Liver (tissue), 3 donors: ENCODE measurements around the gene APLN.

Source experiments
- CTCF ChIP-seq: fragments of 150-350 bp; IDR thresholded peaks from 2 replicates; pipeline ENCODE4 v1.5.1; 2017; ENCODE audit warnings: improper control_type of control experiment, low read depth, low read length; ENCODE audit not compliant: missing input control
- GABPA ChIP-seq, 2 donors: IDR thresholded peaks in 1 of 2; conservative IDR thresholded peaks in 1 of 2; 2 replicates each; pipeline ENCODE4 v1.6.1; 2016; ENCODE audit warnings: antibody characterized with exemption in 2 of 2, mild to moderate bottlenecking in 1 of 2, moderate library complexity in 1 of 2
- JUND ChIP-seq, 2 donors: IDR thresholded peaks; 2 replicates each; pipeline ENCODE4 v1.6.1; 2016; ENCODE audit warnings: antibody characterized with exemption in 2 of 2
- REST ChIP-seq: IDR thresholded peaks from 2 replicates; pipeline ENCODE4 v1.6.1; 2016; ENCODE audit warnings: antibody characterized with exemption, mild to moderate bottlenecking
- SP1 ChIP-seq: IDR thresholded peaks from 2 replicates; pipeline ENCODE4 v1.6.1; 2018; ENCODE audit warnings: antibody characterized with exemption, mild to moderate bottlenecking
- TAF1 ChIP-seq: conservative IDR thresholded peaks from 2 replicates; pipeline ENCODE4 v1.6.1; 2016; ENCODE audit warnings: antibody characterized with exemption, mild to moderate bottlenecking
- YY1 ChIP-seq: IDR thresholded peaks from 2 replicates; pipeline ENCODE4 v1.6.1; 2016; ENCODE audit warnings: antibody characterized with exemption, mild to moderate bottlenecking
- TF ChIP-seq, protein P1 (sequence below): IDR thresholded peaks from 2 replicates; pipeline ENCODE4 v1.6.1; 2016; ENCODE audit warnings: antibody characterized with exemption
- TF ChIP-seq, protein P2 (sequence below): IDR thresholded peaks from 2 replicates; pipeline ENCODE4 v1.6.1; 2016; ENCODE audit warnings: antibody characterized with exemption
- donor health status: healthy.
- donor health status: healthy.

DNA sequence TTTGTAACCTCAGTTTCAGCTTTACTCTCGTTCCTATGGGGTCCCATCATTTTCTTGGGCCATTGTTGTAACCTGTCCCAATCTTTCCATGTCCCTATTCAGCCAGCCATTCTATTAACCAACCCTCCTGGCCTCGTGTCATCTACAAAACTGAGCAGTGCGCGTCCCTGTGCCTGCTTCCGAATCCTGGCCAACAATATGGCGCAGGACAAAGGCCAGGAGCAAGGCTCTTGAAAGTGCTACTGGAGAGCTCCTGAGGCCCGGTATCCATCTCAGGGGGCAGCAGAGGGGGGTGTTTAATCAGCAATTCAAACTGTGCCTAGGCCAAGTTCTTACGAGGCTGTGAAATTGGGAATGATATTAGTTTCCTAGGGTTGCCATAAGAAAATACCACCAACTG lies 41.2 kb upstream of the APLN start:
- no peak for TF ChIP-seq CTCF
- TF ChIP-seq, protein P1, sequence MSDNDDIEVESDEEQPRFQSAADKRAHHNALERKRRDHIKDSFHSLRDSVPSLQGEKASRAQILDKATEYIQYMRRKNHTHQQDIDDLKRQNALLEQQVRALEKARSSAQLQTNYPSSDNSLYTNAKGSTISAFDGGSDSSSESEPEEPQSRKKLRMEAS = no peak
- TF ChIP-seq TAF1 = no peak
- TF ChIP-seq JUND (IDR thresholded peaks at IDR 0.05) = no peak
- TF ChIP-seq YY1 = no peak
- no peak for TF ChIP-seq SP1
- no peak for TF ChIP-seq REST
- TF ChIP-seq, protein P2, sequence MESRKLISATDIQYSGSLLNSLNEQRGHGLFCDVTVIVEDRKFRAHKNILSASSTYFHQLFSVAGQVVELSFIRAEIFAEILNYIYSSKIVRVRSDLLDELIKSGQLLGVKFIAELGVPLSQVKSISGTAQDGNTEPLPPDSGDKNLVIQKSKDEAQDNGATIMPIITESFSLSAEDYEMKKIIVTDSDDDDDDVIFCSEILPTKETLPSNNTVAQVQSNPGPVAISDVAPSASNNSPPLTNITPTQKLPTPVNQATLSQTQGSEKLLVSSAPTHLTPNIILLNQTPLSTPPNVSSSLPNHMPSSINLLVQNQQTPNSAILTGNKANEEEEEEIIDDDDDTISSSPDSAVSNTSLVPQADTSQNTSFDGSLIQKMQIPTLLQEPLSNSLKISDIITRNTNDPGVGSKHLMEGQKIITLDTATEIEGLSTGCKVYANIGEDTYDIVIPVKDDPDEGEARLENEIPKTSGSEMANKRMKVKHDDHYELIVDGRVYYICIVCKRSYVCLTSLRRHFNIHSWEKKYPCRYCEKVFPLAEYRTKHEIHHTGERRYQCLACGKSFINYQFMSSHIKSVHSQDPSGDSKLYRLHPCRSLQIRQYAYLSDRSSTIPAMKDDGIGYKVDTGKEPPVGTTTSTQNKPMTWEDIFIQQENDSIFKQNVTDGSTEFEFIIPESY = no peak
- no peak for TF ChIP-seq GABPA (IDR thresholded peaks at IDR 0.05 in 1 of 2, conservative IDR thresholded peaks at IDR 0.05 in 1 of 2)
